Fibroblast of peridontal ligament (primary cell): ENCODE data around the gene UBE2C.
"Not testable (repeated sequence)": the region's sequence is repeated elsewhere in the genome, so short reads cannot be mapped to it uniquely, and the experiment has no call there.

Experiments
- DNase-seq: peaks from one replicate; pipeline ENCODE4 v3.0.0-alpha.2; 2010; ENCODE audit errors: extremely low read depth

UBE2C gene

DNA sequence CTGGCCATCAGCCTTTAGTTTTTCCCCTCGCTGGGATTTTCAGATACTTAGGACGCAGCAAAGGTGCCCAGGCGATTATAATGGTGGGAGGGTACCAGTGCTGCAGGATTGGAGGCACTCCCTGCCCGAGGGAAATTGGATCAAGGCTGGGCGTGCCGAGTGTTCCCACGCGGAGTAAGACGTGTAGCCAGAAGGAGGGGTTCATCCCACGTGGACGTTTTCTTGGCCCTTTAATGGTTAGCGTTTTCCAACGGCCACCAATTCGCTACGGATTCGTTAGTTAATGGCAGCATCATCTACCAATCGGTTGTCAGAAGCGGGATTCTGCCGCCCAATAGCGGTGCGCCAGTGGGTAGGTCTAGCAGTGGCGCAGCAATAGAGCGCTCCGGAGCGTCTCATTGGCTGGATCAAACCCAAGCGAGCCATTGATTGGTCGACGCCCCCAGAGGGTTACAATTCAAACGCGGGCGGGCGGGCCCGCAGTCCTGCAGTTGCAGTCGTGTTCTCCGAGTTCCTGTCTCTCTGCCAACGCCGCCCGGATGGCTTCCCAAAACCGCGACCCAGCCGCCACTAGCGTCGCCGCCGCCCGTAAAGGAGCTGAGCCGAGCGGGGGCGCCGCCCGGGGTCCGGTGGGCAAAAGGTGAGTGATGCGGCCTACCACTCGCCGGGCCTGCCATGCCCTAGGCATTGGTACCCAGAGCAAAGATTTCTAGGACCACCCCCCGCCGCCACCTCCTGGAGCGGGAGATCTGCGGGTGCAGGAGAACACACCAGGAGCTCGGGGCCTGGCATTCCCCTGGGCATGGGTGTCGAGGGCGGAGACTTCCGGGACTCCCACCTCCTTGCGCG is at the start of gene UBE2C:
UBE2C (plus strand) TSS at position 488 of the 849 bp plus-strand sequence; CDS start at position 540, 52 bp downstream.
- peak; percentile 100 for DNase-seq

DNA sequence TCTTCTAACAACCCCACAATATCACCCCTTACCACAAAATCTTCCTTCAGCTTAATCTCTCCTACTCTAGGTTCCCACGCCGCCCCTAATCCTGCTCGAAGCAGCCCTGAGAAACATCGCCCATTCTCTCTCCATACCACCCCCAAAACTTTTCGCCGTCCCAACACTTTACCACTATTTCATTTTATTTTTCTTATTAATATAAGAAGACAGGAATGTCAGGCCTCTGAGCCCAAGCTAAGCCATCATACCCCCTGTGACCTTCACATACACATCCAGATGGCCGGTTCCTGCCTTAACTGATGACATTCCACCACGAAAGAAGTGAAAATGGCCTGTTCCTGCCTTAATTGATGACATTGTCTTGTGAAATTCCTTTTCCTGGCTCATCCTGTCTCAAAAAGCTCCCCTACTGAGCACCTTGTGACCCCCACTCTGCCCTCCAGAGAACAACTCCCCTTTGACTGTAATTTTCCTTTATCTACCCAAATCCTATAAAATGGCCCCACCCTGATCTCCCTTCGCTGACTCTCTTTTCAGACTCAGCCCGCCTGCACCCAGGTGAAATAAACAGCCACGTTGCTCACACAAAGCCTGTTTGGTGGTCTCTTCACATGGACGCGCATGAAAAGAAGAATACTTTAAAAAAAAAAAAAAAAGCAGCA is 47.7 kb upstream of the UBE2C start:
- DNase-seq, result not testable (repeated sequence)

DNA sequence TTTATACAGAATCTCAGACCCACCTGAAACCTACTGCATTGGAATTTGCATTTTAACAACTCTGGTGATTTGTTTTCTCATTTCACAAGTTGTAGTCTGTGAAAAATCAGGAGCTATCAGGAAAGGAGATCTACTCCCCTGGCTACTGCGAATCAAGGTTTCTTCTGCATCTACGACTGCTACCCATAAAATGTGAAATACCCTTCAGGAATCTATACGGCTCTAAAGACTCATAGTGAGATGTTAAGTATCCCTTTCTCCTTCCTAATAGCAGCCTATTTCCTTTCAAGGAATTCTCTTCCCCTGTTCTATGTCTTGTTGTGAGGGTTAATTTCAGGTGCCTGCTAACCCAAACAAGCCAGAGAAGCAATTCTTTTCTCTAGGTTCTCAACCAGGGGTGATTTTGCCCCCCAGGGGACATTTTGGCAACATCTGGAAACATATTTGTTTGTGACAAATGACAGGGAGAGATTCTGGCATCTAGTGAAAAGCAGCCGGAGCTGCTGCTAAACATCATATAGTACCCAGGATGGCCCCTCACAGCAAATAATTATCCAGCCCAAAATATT is 47.1 kb upstream of the UBE2C start:
- DNase-seq, result no peak

DNA sequence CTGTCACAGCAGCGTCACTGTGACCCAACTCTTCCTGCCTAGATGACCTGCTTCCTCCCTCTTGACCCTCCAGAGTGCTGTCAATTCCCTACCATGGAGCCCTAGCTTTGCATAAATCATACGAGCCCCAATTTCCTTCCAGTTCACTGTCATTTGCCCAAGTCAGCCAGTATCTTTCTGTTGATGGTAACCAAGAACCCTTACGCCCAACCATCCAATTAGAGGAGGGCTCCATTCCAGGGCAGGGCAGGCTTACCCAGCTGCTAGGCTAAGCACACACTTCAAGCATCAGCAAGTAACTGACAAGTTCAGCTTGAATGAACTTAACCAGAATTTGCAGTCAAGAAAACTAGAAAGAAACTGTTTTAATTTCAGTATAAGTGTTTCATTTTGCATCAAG is 46.5 kb upstream of the UBE2C start:
- no peak for DNase-seq

DNA sequence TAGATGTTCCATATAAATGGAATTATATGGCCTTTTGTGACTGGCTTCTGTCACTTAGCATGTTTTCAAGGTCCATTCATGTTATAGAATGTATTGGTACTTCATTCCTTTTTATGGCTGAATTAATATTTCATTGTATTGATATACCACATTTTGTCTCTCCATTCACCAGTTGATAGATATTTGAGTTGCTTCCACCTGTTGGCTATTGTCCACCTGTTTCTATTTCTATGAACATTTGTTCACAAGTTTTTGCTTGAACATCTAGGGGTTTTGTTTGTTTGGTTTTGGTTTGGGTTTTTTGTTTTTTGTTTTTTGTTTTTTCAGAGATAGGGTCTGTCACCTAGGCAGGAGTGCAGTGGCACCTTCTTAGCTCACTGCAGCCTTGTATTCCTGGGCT is 44.0 kb upstream of the UBE2C start:
- no peak for DNase-seq

DNA sequence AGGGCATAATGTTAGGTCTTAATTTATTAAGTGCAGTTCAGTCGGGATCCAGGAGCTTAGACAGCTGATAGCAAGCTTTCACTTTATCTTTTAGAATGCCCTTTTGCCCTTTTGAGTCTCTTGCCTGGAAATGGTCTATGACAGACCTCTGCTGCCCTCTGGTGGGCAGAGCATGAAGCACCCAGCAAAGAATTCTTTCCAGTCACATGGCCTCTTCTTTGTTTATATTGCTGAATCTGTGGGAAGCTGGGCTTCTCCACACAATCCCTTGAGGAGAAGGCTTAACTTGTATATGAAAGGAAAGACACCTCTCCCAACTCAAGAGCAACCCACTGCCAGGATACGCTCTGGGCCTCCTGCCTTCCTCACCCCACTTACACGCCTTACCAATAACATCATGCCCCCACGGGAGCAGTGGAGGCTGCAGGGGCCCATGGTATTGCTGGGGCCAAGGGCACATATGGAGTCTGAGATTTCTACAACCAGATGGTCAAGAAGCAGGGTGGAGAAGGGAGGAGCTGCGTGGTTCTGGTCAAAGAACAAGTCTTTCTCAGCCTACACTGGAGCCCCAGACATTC is 41.2 kb upstream of the UBE2C start:
- DNase-seq, result peak; percentile 96

DNA sequence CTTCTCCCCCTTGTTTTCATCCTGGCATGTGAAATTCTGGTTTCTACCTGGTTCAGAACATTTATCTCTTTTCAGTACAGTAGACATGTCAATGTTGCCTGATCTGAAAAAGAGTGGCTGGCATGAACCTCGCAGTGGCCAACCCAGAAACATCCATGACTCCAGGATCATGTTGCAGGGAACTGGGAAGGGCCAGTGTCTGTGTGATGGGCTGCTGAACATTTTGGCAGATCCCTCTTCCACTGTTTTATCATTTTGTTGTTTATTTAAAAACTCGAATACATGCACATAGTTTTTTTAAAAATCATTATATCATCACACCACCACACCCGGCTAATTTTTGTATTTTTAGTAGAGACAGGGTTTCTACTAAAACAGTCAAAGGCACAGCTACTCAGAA is 39.8 kb upstream of the UBE2C start:
- peak; percentile 34 for DNase-seq

DNA sequence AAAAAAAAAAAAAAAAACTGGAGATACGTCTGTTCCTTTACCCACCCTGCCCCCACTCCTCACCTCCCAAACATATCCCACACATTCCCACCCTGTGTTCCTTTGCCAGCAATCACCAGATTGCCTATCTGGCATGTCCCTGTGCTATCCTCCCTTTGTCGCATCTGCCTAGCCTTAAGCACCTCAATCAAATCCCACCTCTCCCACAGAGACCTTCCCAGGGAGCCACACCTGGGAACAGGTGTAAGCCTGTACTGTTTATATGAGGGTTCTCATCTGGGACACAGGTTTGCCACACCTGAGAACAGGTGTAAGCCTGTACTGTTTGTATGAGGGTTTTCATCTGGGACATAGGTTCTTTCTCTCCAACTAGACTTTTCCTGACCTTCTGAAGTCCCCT is 37.5 kb upstream of the UBE2C start:
- DNase-seq, result no peak

DNA sequence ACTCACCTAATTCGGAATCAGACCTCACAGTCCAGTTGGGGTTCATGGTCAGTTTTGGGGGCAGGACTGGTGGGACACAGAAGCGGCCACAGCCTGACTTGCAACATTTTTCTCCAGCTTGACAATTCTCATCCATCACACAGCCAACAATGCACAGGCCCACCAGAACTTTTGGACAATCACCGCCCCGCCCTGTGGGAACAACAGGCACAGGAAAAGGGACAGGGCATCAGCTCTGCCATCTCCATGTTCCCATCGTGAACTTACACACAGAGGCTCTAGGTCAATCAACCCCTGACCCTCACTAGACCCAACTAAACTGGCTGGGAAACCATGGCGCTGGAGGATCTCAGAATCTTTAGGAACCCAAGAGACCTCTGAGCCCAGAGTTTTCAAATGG is 37.0 kb upstream of the UBE2C start:
- DNase-seq, result no peak

DNA sequence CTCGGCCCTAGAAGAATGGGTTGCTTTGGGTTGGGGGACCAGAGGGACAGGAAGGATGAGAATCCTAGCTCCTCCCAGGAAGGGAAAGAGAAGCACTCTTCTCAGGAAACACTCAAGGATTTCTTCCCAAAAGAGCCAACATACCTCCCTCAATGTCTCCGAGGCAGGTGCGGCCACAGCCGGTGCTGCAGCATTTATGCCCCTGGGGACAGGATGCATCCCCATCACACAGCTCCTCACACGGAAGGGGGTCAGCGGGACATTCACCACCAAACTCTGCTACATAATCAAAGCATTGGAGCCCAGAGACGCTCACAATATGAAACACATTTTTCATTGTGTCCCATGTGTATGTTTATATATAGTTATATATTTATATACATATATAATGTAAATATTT is 35.5 kb upstream of the UBE2C start:
- DNase-seq, result no peak

DNA sequence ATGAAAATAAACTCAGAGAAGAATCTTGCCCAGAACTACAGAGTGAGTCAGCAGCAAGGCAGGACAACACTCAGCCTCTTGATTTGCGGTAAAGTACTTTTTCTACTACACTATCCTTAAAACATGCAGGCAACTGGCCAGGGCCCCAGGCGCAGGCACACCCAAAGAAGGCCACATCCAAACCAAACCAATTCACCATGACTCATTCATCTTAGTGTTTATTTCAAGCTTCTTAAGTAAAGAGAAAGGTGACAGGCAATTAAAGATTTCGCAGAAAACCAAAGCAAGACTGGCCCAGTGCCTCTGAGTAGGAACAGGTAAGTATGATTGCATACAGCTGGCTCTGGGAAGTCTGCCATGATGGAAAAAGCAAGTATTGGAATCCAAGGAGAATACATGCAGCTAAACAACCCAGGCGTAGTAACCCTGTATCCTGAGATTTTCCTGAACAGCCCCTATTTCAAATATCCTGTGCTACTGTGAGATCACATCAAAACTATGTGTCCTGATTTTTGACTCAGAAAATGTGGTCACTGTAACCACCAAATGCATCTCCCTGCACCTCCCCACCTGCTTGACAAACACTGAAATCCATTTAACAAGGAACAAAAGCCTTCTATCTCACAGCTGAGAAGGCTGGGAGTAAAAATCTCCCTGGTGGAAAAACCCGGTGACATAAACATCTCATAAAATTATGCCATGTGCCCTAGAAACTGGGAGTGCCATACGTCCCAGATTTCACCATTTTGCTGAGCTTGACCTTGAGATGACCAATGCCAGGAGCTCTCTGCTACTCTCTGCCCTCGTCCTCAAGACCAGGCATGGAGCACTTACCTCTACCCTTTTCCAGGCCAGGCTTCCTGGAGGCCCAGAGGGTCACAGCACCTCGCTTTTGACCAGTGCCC is 33.2 kb upstream of the UBE2C start:
- DNase-seq, result peak; percentile 100

DNA sequence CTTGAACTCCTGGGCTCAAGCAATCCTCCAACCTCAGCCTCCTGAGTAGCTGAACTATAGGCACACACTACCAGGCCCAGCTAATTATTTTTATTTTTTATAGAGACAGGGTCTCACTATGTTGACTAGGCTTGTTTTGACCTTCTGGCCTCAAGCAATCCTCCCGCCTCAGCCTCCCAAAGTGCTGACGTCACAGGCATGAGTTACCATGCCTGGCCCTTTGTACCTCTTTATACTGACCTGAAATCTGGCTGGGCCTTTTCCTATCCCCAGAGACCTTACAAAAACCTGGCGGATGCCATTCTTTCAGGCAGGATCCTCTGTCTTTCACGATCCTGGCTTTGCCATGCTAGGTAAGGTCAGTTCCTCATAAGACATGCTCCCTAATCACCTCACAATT is 32.3 kb upstream of the UBE2C start:
- DNase-seq, result no peak

DNA sequence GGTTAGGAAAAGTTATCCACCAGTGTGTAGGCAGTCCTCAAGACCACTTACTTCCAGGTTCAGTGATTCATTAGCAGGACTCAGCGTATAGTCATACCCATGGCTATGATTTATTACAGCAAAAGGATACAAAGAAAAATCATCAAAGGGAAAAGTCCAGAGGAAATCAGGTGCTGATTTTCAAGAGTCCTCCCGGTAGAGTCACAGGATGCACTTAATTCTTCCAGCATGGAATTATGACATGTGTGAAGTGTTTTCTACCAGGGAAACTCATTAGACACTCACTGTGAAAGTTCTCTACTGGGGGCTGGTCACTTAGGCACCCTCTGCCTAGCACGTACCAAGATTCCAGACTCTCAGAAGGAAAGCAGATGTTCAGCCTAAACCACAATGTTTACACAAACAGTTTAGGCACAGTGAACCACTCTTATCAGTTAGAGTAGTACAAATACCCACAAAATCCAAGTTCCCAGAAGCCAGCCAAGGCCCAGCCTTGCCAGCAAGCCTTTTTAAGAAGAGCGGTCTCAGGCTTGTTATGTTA is 31.0 kb upstream of the UBE2C start:
- DNase-seq, result peak; percentile 76

DNA sequence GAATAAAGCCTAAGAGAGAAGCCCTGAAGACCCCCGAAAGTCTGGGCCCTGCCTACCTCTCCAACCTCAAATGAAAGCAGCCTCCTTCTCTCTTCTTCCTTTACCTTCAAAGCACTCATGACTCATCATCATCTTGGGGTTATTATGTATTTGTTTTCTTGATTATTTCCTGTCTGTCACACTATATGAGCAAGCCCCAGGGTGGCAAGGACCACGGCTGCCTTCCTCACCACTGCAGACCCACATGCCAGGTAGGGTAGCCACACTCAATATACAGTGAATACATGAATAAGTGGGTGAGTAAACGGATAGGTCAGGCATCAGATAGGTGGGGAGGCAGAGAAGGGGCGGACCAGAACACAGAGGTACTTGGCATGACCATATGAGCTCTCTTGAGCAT is 29.6 kb upstream of the UBE2C start:
- DNase-seq, result no peak

DNA sequence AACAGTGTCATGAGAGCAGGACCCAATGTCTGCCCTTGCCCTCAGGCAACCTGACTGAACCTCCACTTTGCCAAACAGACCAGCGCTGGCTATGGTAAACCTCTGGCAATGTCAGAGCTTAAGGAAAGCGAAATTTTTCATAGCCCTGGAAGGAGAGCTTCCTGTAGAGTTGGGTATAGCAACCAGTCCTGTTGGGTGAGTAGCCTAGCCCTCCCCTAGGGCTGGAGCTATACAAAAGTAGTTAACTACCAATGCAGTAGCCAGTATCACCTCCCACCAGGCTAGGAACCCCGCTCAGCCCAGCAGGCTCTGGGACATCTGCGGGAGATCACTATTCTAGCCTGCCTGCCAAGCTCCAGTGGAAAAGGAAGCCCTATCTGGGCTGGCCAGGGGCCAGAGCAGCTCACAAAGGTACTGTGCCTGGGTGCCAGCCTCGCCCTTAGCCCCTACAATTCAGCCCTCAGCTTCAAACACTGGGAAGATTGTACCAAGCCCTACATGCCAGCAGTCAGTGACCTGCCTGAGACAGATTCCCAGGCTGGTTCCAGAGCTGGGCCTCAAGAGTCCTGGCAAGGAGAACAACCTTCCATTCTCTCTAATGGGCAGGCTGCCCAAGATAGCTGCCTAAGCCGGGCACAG is 28.7 kb upstream of the UBE2C start:
- no peak for DNase-seq

DNA sequence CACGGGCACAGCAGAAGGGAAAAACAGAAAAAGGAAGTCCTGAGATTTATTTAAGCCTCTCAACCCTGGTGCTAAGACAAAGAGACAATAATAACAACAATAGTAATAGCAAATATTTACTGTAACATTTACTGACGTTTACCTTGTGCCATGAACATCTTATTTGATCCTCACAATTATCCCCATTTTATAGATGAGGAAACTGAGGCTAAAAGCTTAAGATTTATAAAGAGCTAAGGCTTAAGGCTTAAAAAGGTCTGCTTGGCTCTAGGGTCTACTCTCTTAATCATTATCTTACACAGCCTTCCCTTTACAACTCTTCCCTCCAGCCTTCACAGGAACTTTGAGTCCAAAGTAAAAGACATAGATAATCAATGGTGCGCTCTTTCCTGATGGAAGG is 24.1 kb upstream of the UBE2C start:
- no peak for DNase-seq

DNA sequence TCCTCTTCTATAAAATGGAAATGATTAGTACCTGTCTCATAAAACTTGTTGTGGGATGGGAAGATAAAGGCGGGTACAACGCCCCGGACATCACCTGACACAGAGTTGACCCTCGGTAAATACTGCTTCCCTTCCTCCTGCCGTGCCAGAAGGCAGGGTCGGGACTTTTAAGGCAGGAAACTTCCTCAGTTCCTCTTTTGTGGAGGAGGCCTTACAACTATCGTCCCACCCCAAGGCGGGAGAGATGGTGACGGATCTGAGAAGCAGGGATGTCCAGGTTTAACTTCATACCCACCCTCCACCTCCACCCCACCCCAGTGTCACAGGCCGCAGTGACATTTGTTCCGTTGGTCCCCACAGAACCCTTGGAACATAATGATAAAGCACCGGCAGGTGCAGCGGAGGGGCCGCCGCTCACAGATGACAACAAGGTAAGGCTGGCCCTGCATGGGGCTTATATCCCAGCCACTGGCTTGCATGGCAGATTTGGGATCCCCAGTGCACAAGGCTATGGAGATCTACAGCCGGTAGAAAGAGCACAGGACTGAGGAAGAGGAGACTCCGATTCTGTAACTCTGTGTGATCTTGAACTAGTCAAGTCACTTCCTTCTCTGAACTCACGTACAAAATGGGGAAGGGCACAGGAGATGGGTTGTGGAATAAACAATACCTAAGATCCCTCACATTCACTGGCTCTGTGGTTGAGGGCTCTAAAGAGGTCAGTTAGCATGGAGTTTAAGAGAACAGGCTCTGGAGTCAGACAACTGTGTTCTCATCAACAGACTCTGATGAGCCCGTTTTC is 19.9 kb upstream of the UBE2C start:
- no peak for DNase-seq

DNA sequence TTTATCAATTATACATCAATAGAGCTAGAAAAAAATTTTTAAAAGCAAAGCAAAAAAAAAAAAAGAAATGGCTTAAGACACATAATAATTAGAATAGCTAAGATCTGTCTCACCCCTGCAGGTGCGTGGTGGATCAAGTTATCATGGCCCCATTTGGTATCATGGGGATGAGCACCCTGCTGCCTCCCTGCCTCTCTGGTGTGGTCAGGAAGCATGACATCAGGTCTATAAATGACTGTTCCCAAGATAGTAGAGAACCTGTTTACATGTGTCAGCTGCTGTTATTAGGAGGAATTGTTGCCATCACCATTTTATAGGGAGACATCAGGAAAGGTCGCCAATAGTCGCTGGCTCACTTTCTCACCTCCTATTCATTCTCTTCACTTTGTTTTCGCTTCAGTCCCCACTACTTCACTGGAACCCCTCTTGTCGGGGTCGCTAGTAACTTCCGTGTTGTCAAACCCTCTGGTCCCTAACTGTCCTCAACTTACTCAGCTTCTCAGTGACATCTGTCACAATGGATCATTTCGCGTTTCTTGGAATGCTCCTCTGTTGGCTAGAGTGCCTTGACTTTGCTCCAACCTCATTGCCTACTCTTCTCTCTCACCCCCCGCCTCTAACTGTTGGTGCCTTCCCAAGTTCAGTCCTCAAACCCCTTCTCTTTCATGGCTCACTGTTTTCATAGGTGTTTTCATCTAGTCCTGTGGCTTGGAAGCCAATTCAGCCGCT is 15.9 kb upstream of the UBE2C start:
- no peak for DNase-seq

DNA sequence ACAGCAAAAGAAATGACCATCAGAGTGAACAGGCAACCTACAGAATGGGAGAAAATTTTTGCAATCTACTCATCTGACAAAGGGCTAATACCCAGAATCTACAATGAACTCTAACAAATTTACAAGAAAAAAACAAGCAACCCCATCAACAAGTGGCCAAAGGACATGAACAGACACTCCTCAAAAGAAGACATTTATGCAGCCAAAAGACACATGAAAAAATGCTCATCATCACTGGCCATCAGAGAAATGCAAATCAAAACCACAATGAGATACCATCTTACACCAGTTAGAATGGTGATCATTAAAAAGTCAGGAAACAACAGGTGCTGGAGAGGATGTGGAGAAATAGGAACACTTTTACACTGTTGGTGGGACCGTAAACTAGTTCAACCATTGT is 14.9 kb upstream of the UBE2C start:
- DNase-seq, result not testable (repeated sequence)
